NCI-H2171 (cell line): ENCODE data around the gene HIRA.
"Not testable (repeated sequence)": the region's sequence is repeated elsewhere in the genome, so short reads cannot be mapped to it uniquely, and the experiment has no call there.

ENCODE experiments used
- DNase-seq: peaks from one replicate; lab custom pipeline; 2025; lab: John Stamatoyannopoulos, UW

The HIRA gene

DNA sequence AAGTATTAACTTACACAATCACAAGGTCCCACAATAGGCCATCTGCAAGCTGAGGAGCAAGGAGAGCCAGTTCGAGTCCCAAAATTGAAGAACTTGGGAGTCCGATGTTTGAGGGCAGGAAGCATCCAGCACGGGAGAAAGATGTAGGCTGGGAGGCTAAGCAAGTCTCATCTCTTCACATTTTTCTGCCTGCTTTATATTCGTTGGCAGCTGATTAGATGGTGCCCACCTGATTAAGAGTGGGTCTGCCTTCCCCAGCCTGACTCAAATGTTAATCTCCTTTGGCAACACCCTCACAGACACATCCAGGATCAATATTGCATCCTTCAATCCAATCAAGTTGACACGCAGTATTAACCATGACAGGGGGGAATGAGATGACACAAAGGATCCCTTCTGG, 101.3 kb downstream of the HIRA start:
- DNase-seq: not testable (repeated sequence)

- no peak for DNase-seq
Observed at GRCh38 chr22:19329454-19329853, 102.1 kb downstream of the HIRA start.

- DNase-seq: no peak
Observed at GRCh38 chr22:19325296-19325948, 106.1 kb downstream of the HIRA start.

DNA sequence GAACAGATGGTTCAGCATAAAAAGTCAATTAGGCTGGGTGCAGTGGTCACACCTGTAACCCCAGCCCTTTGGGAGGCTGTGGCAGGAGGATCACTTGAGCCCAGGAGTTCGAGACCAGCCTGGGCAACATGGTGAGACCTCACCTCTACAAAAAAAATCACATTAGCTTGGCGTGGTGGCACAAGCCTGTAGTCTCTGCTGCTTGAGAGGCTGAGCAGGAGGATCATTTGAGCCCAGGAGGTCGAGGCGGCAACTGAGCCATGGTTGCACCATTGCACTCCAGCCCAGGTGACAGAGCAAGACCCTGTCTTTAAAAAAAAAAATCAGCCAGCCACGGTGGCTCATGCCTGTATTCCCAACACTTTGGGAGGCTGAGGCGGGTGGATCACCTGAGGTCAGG, 108.1 kb downstream of the HIRA start:
- DNase-seq: not testable (repeated sequence)

GRCh38 chr22:19321757-19322156, 109.8 kb downstream of the HIRA start:
- DNase-seq: no peak

GRCh38 chr22:19320136-19320535, 111.4 kb downstream of the HIRA start:
- not testable (repeated sequence) for DNase-seq

GRCh38 chr22:19319281-19319680, 112.3 kb downstream of the HIRA start:
- no peak for DNase-seq

DNA sequence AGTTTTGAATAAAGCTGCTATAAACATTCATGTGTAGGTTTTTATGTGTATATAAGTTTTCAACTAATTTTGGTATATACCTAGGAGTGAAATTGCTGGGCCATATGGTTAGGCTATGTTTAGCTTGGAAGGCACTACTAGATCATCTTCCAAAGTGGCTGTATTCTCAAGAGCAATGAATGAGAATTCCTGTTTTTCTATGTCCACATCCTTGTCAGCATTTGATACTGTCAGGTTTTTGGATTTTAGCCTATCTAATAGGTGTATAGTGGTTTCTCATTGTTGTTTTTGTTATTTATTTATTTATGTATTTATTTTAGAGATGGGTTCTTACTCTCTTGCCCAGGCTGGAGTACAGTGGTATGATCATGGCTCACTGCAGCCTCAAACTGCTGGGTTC, 113.7 kb downstream of the HIRA start:
- no peak for DNase-seq

DNA sequence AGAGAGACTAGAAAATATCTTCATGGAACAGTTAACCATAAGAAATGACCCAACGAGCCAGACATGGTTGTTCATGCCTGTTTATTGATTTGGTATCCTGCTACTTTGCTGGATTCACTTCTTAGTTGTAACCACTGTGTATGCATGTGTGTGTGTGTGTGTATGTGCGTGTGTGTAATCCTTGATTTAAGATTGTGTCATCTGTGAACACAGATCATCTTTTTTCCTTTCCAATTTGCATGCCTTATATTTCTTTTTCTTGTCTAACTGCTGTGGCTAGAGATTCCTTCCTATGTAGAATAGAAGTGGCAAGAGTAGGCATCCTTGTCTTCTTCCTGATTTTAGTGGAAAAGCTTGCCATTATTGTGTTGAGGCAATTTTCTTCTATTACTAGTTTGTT, 123.7 kb downstream of the HIRA start:
- no peak for DNase-seq

- DNase-seq: not testable (repeated sequence)
Observed at GRCh38 chr22:19306535-19306934, 125.0 kb downstream of the HIRA start.

DNA sequence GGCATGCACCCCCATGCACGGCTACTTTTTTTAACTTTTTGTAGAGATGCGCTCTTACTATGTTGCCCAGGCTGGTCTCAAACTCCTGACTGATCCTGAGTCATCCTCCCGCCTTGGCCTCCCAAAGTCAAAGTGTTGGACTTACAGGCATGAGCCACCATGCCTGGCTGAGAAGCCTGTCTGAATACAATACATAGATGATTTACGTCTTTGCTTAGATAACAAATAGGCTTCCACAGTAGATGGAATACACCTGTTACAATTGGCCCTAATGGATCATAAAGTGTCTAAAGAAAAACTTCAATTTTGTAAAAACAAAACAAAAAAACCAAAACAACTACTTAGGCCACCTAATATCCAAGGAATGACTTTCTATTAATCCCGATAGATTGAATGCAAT, 127.0 kb downstream of the HIRA start:
- DNase-seq: no peak

DNA sequence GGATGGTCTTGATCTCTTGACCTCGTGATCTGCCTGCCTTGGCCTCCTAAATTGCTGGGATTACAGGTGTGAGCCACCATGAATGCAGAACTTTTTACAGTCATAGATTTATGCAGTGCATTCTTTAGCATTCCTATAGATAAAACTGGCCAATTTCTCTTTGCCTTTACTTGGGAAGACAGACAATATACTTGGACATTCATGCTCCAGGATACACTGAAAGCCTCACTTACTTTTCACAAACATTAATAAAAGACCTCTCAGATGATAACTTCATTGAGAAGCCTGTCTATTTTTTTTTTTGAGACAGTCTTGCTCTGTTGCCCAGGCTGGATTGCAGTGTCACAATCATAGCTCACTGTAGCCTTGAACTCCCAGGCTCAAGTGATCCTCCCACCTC, 127.7 kb downstream of the HIRA start:
- no peak for DNase-seq

- no peak for DNase-seq
Observed at GRCh38 chr22:19295733-19296132, 135.8 kb downstream of the HIRA start.

- no peak for DNase-seq
Observed at GRCh38 chr22:19292458-19293230, 138.9 kb downstream of the HIRA start.

- peak; percentile 74 for DNase-seq
Observed at GRCh38 chr22:19291580-19292457, 139.7 kb downstream of the HIRA start, which contains the start of gene CLTCL1. CLTCL1 (minus strand) TSS chr22:19291719; CDS start chr22:19291641, 78 bp downstream.

GRCh38 chr22:19291218-19291579, 140.3 kb downstream of the HIRA start:
- peak; percentile 43 for DNase-seq

GRCh38 chr22:19290400-19291217, 140.9 kb downstream of the HIRA start:
- no peak for DNase-seq

GRCh38 chr22:19289475-19290161, 141.9 kb downstream of the HIRA start:
- DNase-seq: no peak

DNA sequence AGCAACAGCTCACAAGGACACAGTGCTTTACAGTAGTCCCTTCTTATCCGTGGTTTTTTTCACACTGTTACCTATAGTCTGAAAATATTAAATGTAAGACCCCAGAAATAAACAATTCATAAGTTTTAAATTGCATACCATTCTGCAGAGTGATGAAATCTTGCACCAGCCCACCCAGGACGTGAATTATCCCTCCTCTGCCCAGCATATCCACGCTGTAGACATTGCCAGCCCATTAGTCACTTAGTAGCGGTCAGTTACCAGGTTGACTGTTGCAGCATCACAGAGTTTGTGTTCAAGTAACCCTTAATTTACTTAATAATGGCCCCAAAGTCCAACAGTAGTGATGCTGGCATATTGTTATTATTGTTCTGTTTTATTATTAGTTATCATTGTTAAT, 143.6 kb downstream of the HIRA start:
- no peak for DNase-seq

- DNase-seq: peak; percentile 95
Observed at GRCh38 chr22:19287076-19287707, 144.3 kb downstream of the HIRA start.

- DNase-seq: no peak
Observed at GRCh38 chr22:19285831-19286230, 145.7 kb downstream of the HIRA start.
